IMR-90 (cell line): Measurements from ENCODE around the gene STKLD1. TPM values are rescaled to one million over a fixed set of nuclear protein-coding genes. Genes with fewer than 3 reads are reported as not detected.

ENCODE experiments used
- ATAC-seq: fragments of 200-7000 bp; cut with Tn5 transposase; 2 replicates; pipeline ENCODE4 v1.9.1; 2020; ENCODE audit warnings: low read depth, mild to moderate bottlenecking, moderate library complexity
- BruUV-seq: library from RNA; stranded (reverse); fragments of 400-500 nt; replicated peaks from 2 replicates; lab custom pipeline; 2021; lab: Mats Ljungman, UMichigan
- CTCF ChIA-PET: fragments of 300-600 bp; formaldehyde crosslinking; extraction: SDS; loops from one replicate; lab custom pipeline; 2021; ENCODE audit warnings: antibody characterized with exemption; lab: Yijun Ruan, JAX
- POLR2A ChIA-PET: fragments of 300-600 bp; sonication (Branson Sonifier 250); formaldehyde crosslinking; loops from one replicate; lab custom pipeline; 2022; ENCODE audit warnings: antibody characterized with exemption; ENCODE audit not compliant: unreplicated experiment; lab: Charles Lee
- DNase-seq: peaks from one replicate; pipeline ENCODE4 v3.0.0; 2013
- H2AFZ ChIP-seq: replicated peaks from 2 replicates; pipeline ENCODE3; 2013; ENCODE audit warnings: low read length, mild to moderate bottlenecking; ENCODE audit not compliant: poor library complexity
- H2AK5ac ChIP-seq: 2 replicates; pipeline ENCODE4 v1.6.1; 2013; ENCODE audit warnings: low read depth, low read length, inconsistent platforms
- H2AK9ac ChIP-seq: replicated peaks from 2 replicates; pipeline ENCODE3; 2013; ENCODE audit warnings: mild to moderate bottlenecking, low read depth, low read length, moderate library complexity; ENCODE audit not compliant: poor library complexity
- H2BK120ac ChIP-seq: 2 replicates; pipeline ENCODE4 v1.6.1; 2013; ENCODE audit warnings: low read depth, low read length, inconsistent platforms
- H2BK15ac ChIP-seq: 3 replicates; pipeline ENCODE4 v1.6.1; 2013; ENCODE audit warnings: low read depth, low read length, inconsistent platforms
- H2BK20ac ChIP-seq: 2 replicates; pipeline ENCODE4 v1.6.1; 2013; ENCODE audit warnings: low read depth, mild to moderate bottlenecking, inconsistent platforms, low read length, moderate library complexity
- H2BK5ac ChIP-seq: 2 replicates; pipeline ENCODE4 v1.6.1; 2013; ENCODE audit warnings: mild to moderate bottlenecking, low read depth, low read length, inconsistent platforms; ENCODE audit not compliant: poor library complexity, severe bottlenecking
- H3K14ac ChIP-seq: replicated peaks from 2 replicates; pipeline ENCODE4 v1.6.1; 2013; ENCODE audit warnings: low read depth, low read length, inconsistent platforms
- H3K18ac ChIP-seq: 2 replicates; pipeline ENCODE4 v1.6.1; 2013; ENCODE audit warnings: low read depth, low read length, control low read depth
- H3K23ac ChIP-seq: 2 replicates; pipeline ENCODE4 v1.6.1; 2013; ENCODE audit warnings: low read depth, low read length, inconsistent platforms
- H3K27ac ChIP-seq: 2 replicates; pipeline ENCODE4 v1.5.1; 2013; ENCODE audit warnings: mild to moderate bottlenecking, control low read depth, low read length; ENCODE audit not compliant: insufficient read depth
- H3K27me3 ChIP-seq: 2 replicates; pipeline ENCODE4 v1.6.1; 2013; ENCODE audit warnings: low read length; ENCODE audit not compliant: control insufficient read depth, insufficient read depth
- H3K36me3 ChIP-seq: 2 replicates; pipeline ENCODE4 v1.6.1; 2013; ENCODE audit warnings: low read length, mixed read lengths; ENCODE audit not compliant: control insufficient read depth, insufficient read depth
- H3K4ac ChIP-seq: 2 replicates; pipeline ENCODE4 v1.6.1; 2013; ENCODE audit warnings: low read depth, low read length, inconsistent platforms
- H3K4me1 ChIP-seq: 2 replicates; pipeline ENCODE4 v1.6.1; 2013; ENCODE audit warnings: low read length, mixed read lengths; ENCODE audit not compliant: control insufficient read depth, insufficient read depth
- H3K4me2 ChIP-seq: 2 replicates; pipeline ENCODE4 v1.6.1; 2013; ENCODE audit warnings: low read depth, mild to moderate bottlenecking, control low read depth, low read length, moderate library complexity
- H3K4me3 ChIP-seq: 2 replicates; pipeline ENCODE4 v1.5.1; 2013; ENCODE audit warnings: low read depth, mild to moderate bottlenecking, control low read depth, low read length, moderate library complexity; ENCODE audit not compliant: insufficient read depth
- H3K56ac ChIP-seq: 2 replicates; pipeline ENCODE4 v1.6.1; 2013; ENCODE audit warnings: low read length, inconsistent platforms; ENCODE audit not compliant: insufficient read depth; ENCODE audit errors: extremely low read depth
- H3K79me1 ChIP-seq, 2 experiments: 2 replicates each; pipeline ENCODE4 v1.6.1; 2013; ENCODE audit warnings: low read length in 2 of 2, inconsistent platforms in 1 of 2, low read depth in 1 of 2
- H3K9ac ChIP-seq: 2 replicates; pipeline ENCODE4 v1.6.1; 2013; ENCODE audit warnings: low read depth, low read length, control low read depth
- H3K9me1 ChIP-seq: 2 replicates; pipeline ENCODE4 v1.6.1; 2013; ENCODE audit warnings: low read length, inconsistent platforms; ENCODE audit not compliant: insufficient read depth
- H3K9me3 ChIP-seq: 2 replicates; pipeline ENCODE4 v1.6.1; 2013; ENCODE audit warnings: low read length; ENCODE audit not compliant: control insufficient read depth, insufficient read depth
- H4K20me1 ChIP-seq: 2 replicates; pipeline ENCODE4 v1.6.1; 2013; ENCODE audit warnings: low read length, inconsistent platforms; ENCODE audit not compliant: insufficient read depth
- H4K5ac ChIP-seq: 2 replicates; pipeline ENCODE4 v1.6.1; 2013; ENCODE audit warnings: mild to moderate bottlenecking, low read depth, low read length, control low read depth
- H4K8ac ChIP-seq, 2 experiments: 2 replicates each; pipeline ENCODE4 v1.6.1; 2013; ENCODE audit warnings: low read depth in 2 of 2, low read length in 2 of 2, control low read depth in 1 of 2, inconsistent platforms in 1 of 2
- H4K91ac ChIP-seq: 2 replicates; pipeline ENCODE4 v1.6.1; 2013; ENCODE audit warnings: low read depth, low read length, inconsistent platforms; ENCODE audit not compliant: insufficient read depth
- BHLHE40 ChIP-seq: fragments of 150-350 bp; IDR thresholded peaks from 2 replicates; pipeline ENCODE4 v1.6.1; 2016; ENCODE audit warnings: mild to moderate bottlenecking, low read depth, low read length
- CEBPB ChIP-seq: IDR thresholded peaks from 2 replicates; pipeline ENCODE4 v1.6.1; 2012; ENCODE audit warnings: low read depth, low read length, improper control_type of control experiment
- CHD1 ChIP-seq: IDR thresholded peaks from 2 replicates; pipeline ENCODE4 v1.6.1; 2012; ENCODE audit warnings: low read depth, low read length, improper control_type of control experiment
- ELK1 ChIP-seq: fragments of 150-350 bp; IDR thresholded peaks from 2 replicates; pipeline ENCODE4 v1.6.1; 2016; ENCODE audit warnings: low read depth, mild to moderate bottlenecking, low read length, moderate library complexity, borderline replicate concordance
- MAZ ChIP-seq: IDR thresholded peaks from 2 replicates; pipeline ENCODE4 v1.6.1; 2012; ENCODE audit warnings: low read depth, mild to moderate bottlenecking, low read length, improper control_type of control experiment, moderate library complexity, borderline replicate concordance
- RAD21 ChIP-seq: IDR thresholded peaks from 2 replicates; pipeline ENCODE4 v1.6.1; 2012; ENCODE audit warnings: low read length, improper control_type of control experiment
- RCOR1 ChIP-seq: IDR thresholded peaks from 2 replicates; pipeline ENCODE4 v1.6.1; 2012; ENCODE audit warnings: mild to moderate bottlenecking, low read length, improper control_type of control experiment; ENCODE audit not compliant: insufficient replicate concordance
- RFX5 ChIP-seq: IDR thresholded peaks from 2 replicates; pipeline ENCODE4 v1.8.0; 2012; ENCODE audit warnings: low read depth, mild to moderate bottlenecking, low read length, moderate library complexity
- SMC3 ChIP-seq: fragments of 150-350 bp; IDR thresholded peaks from 2 replicates; pipeline ENCODE4 v1.6.1; 2016; ENCODE audit warnings: low read depth, mild to moderate bottlenecking, antibody characterized with exemption, low read length, moderate library complexity
- WGBS, 2 experiments: methylation state at CpG; one replicate each; pipeline versions ENCODE4 v1.1.5 to v1.1.7; 2013; ENCODE audit warnings: missing lambda C conversion rate in 2 of 2; ENCODE audit not compliant: insufficient read length in 1 of 2; ENCODE audit errors: extremely low coverage in 2 of 2; 5-methylcytosine and 5-hydroxymethylcytosine counted together
- dilution Hi-C: fragments of 300-500 bp; cut with HindIII; formaldehyde crosslinking; loops from one replicate; pipeline ENCODE4 v1.14.3; 2018; ENCODE audit warnings: low sequenced_read_pairs; ENCODE audit not compliant: unreplicated experiment
- in situ Hi-C: fragments of 300-500 bp; cut with MboI; formaldehyde crosslinking; loops from 3 replicates; pipeline ENCODE4 v1.14.3; 2019; ENCODE audit warnings: low sequenced_read_pairs, inconsistent platforms, mixed read lengths
- intact Hi-C: fragments of 100-400 bp; cut with micrococcal nuclease; formaldehyde crosslinking; loops from 2 replicates; pipeline ENCODE4 v1.10.0; 2022
- polyA plus RNA-seq, 3 experiments: library from polyadenylated mRNA; depleted of rRNA; stranded (reverse); fragments of >200 nt; gene quantifications; 2 replicates each; pipeline ENCODE4 v1.2.3, GENCODE V29; 2012; ENCODE audit warnings: low replicate concordance in 1 of 3
- total RNA-seq: library from RNA; depleted of rRNA; stranded (reverse); fragments of >200 nt; gene quantifications from 2 replicates; pipeline ENCODE4 v1.2.3, GENCODE V29; 2012
- TF ChIP-seq, protein P1 (sequence below): conservative IDR thresholded peaks from 2 replicates; pipeline ENCODE4 v1.5.1; 2012; ENCODE audit warnings: mild to moderate bottlenecking, low read depth, low read length, improper control_type of control experiment

The STKLD1 gene
- total and polyA plus RNA-seq, 2 of the 4 experiments (the other 2 are of a cell fraction): 0.54 to 0.65 TPM

DNA sequence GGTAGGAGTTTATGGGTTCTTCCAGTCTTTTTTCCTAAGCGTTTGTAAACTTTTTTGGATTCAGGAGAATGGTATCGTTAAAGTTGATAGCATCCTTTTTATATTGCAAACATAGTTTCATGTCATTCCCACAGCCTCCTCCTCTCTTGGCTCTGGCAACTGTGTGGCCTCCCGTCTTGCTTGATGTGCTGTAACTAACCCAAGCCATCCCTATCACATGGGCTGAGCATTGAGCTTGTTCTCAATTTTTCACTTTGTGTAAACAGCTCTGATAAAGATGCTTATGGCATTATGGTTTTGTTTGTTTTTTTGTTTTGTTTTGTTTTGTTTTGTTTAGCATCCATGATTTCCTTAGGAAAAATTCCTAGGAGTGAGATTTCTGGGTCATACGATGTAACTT lies 4.6 kb downstream of the STKLD1 start (continued):
- TF ChIP-seq, protein P1, sequence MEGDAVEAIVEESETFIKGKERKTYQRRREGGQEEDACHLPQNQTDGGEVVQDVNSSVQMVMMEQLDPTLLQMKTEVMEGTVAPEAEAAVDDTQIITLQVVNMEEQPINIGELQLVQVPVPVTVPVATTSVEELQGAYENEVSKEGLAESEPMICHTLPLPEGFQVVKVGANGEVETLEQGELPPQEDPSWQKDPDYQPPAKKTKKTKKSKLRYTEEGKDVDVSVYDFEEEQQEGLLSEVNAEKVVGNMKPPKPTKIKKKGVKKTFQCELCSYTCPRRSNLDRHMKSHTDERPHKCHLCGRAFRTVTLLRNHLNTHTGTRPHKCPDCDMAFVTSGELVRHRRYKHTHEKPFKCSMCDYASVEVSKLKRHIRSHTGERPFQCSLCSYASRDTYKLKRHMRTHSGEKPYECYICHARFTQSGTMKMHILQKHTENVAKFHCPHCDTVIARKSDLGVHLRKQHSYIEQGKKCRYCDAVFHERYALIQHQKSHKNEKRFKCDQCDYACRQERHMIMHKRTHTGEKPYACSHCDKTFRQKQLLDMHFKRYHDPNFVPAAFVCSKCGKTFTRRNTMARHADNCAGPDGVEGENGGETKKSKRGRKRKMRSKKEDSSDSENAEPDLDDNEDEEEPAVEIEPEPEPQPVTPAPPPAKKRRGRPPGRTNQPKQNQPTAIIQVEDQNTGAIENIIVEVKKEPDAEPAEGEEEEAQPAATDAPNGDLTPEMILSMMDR: no peak
- no peak for TF ChIP-seq CEBPB
- TF ChIP-seq RAD21: no peak

GRCh38 chr9:133382507-133383141 lies 6.5 kb downstream of the STKLD1 start:
- in situ Hi-C loops: no loop called here
- BruUV-seq: no TSS peak
- no peak overlapping the region for H4K5ac ChIP-seq

More at GRCh38 chr9:133382507-133383141, 6.5 kb downstream of the STKLD1 start:
- no peak overlapping the region for H3K56ac ChIP-seq
- H4K20me1 ChIP-seq: no peaks in the 10 kb centered on the region; the same call in 1 of the 2 replicates
- no peaks in the 10 kb centered on the region for H3K4me1 ChIP-seq
- peak overlapping the region; percentile 81 for H2BK5ac ChIP-seq
- ChIA-PET CTCF (no interaction called here), POLR2A (no interaction called here)
- no peak overlapping the region for H2AK5ac ChIP-seq
- no peak overlapping the region for H3K4me2 ChIP-seq
- H2AFZ ChIP-seq: no peak overlapping the region
- H3K23ac ChIP-seq: no peak overlapping the region
- H3K4me3 ChIP-seq: no peak overlapping the region
- H4K8ac ChIP-seq: no peak overlapping the region
- H3K14ac ChIP-seq: no peak overlapping the region
- no peak overlapping the region for H2BK120ac ChIP-seq
- no peaks in the 10 kb centered on the region for H3K9me3 ChIP-seq
- TF ChIP-seq RCOR1: no peak
- no peak for TF ChIP-seq RFX5
- no peak for TF ChIP-seq MAZ
- TF ChIP-seq SMC3: no peak
- no peak for TF ChIP-seq CHD1
- no peak for TF ChIP-seq ELK1
- no peak for TF ChIP-seq BHLHE40
- no peak overlapping the region for H4K91ac ChIP-seq
- H2BK15ac ChIP-seq: no peak overlapping the region
- no peak for ATAC-seq
- H3K18ac ChIP-seq: no peak overlapping the region
- H3K9ac ChIP-seq: no peak overlapping the region
- H3K27ac ChIP-seq: no peak overlapping the region
- intact Hi-C loops: no loop called here
- H2AK9ac ChIP-seq: no peak overlapping the region
- no peak overlapping the region for H2BK20ac ChIP-seq
- no peaks in the 10 kb centered on the region for H3K36me3 ChIP-seq
- H3K79me1 ChIP-seq: no peaks in the 10 kb centered on the region
- no peaks in the 10 kb centered on the region for H3K27me3 ChIP-seq
- dilution Hi-C loops: no loop called here
- 76% methylated on average over 4 of the region's 4 CpGs; no CpG with 5 or more reads in 1 of the 2 experiments for WGBS, 2 experiments
- H3K9me1 ChIP-seq: no peaks in the 10 kb centered on the region
- H3K4ac ChIP-seq: no peak overlapping the region
- DNase-seq: no peak
